SK-N-SH (cell line): ENCODE data around the gene IFT27. TPM values are rescaled to one million over a fixed set of nuclear protein-coding genes. Genes with fewer than 3 reads are reported as not detected.

Experiments used
- CTCF ChIA-PET: fragments of 300-600, 350-600 bp; formaldehyde crosslinking; extraction: SDS; loops from one replicate; lab custom pipeline; 2021; lab: Yijun Ruan, JAX
- POLR2A ChIA-PET: fragments of 350-600 bp; sonication (Branson Sonifier 250); formaldehyde crosslinking; extraction: SDS; loops from one replicate; lab custom pipeline; 2020; ENCODE audit warnings: antibody characterized with exemption, inconsistent platforms; lab: Yijun Ruan, JAX
- DNase-seq: peaks from one replicate; pipeline ENCODE4 v3.0.0; 2012
- H2AFZ ChIP-seq: fragments of 200-600 bp; sonication (generic); 2 replicates; pipeline ENCODE4 v1.8.1; 2016; ENCODE audit warnings: antibody characterized with exemption, mild to moderate bottlenecking, low read depth
- H3F3A ChIP-seq: fragments of 200-600 bp; sonication (generic); replicated peaks from 2 replicates; pipeline ENCODE3; 2016; ENCODE audit warnings: antibody characterized with exemption, mild to moderate bottlenecking; ENCODE audit not compliant: insufficient read depth
- H3K27ac ChIP-seq, 2 experiments: fragments of 200-500 bp in 1 of 2; fragments of 200-600 bp in 1 of 2; sonication (Bioruptor generic) in 1 of 2; sonication (generic), shearing (Covaris generic) in 1 of 2; 2 replicates each; pipeline versions ENCODE4 v1.5.1 to v1.6.1; 2014 to 2016; ENCODE audit warnings: low read depth in 2 of 2, inconsistent platforms in 1 of 2, low read length in 1 of 2, mild to moderate bottlenecking in 1 of 2, mixed read lengths in 1 of 2
- H3K27me3 ChIP-seq: fragments of 200-600 bp; sonication (generic), shearing (Covaris generic); 2 replicates; pipeline ENCODE4 v1.6.1; 2016; ENCODE audit warnings: mixed run types; ENCODE audit not compliant: insufficient read depth
- H3K36me3 ChIP-seq, 2 experiments: fragments of 200-500 bp in 1 of 2; fragments of 200-600 bp in 1 of 2; sonication (Bioruptor generic) in 1 of 2; sonication (generic) in 1 of 2; replicated peaks in 1 of 2; 2 replicates each; pipeline versions ENCODE3 to v1.5.1; 2014 to 2016; ENCODE audit warnings: low read length in 1 of 2, mild to moderate bottlenecking in 1 of 2; ENCODE audit not compliant: insufficient read depth in 2 of 2, control insufficient read depth in 1 of 2
- H3K4me1 ChIP-seq, 2 experiments: fragments of 200-500 bp in 1 of 2; fragments of 200-600 bp in 1 of 2; sonication (Bioruptor generic) in 1 of 2; sonication (generic), shearing (Covaris generic) in 1 of 2; 2 replicates each; pipeline versions ENCODE4 v1.5.1 to v1.6.1; 2014 to 2016; ENCODE audit warnings: low read depth in 1 of 2, low read length in 1 of 2, mixed run types in 1 of 2; ENCODE audit not compliant: insufficient read depth in 2 of 2, control insufficient read depth in 1 of 2
- H3K4me2 ChIP-seq: fragments of 200-600 bp; sonication (generic), shearing (Covaris generic); 2 replicates; pipeline ENCODE4 v1.6.1; 2017; ENCODE audit warnings: mixed run types
- H3K4me3 ChIP-seq, 2 experiments: fragments of 200-500 bp in 1 of 2; fragments of 200-600 bp in 1 of 2; sonication (Bioruptor generic) in 1 of 2; sonication (generic), shearing (Covaris generic) in 1 of 2; 2 replicates each; pipeline versions ENCODE4 v1.5.1 to v1.8.1; 2014 to 2016; ENCODE audit warnings: low read depth in 2 of 2, inconsistent platforms in 1 of 2, low read length in 1 of 2, mild to moderate bottlenecking in 1 of 2, mixed read lengths in 1 of 2, moderate library complexity in 1 of 2
- H3K79me2 ChIP-seq: fragments of 200-600 bp; sonication (generic); 2 replicates; pipeline ENCODE4 v1.8.1; 2017; ENCODE audit warnings: mild to moderate bottlenecking; ENCODE audit not compliant: insufficient read depth
- H3K9ac ChIP-seq: fragments of 200-600 bp; sonication (generic); 2 replicates; pipeline ENCODE4 v1.6.1; 2017; ENCODE audit warnings: mixed run types
- H3K9me2 ChIP-seq: fragments of 200-600 bp; sonication (generic); 2 replicates; pipeline ENCODE4 v1.6.1; 2017; ENCODE audit warnings: mixed run types
- H3K9me3 ChIP-seq: fragments of 200-600 bp; sonication (generic); 2 replicates; pipeline ENCODE4 v1.6.1; 2017; ENCODE audit warnings: mixed run types, mild to moderate bottlenecking, moderate library complexity
- H4K20me1 ChIP-seq: fragments of 200-600 bp; sonication (generic); 2 replicates; pipeline ENCODE4 v1.6.1; 2017; ENCODE audit warnings: mild to moderate bottlenecking, mixed run types; ENCODE audit not compliant: insufficient read depth
- CHD2 ChIP-seq: fragments of 150-350 bp; IDR thresholded peaks from 2 replicates; pipeline ENCODE4 v1.6.1; 2018; ENCODE audit warnings: low read length; ENCODE audit not compliant: partially characterized antibody
- CTCF ChIP-seq: fragments of 200-600 bp; sonication (generic); IDR thresholded peaks from 2 replicates; pipeline ENCODE4 v1.6.1; 2017; ENCODE audit warnings: antibody characterized with exemption, mild to moderate bottlenecking, moderate library complexity
- EZH2phosphoT487 ChIP-seq: fragments of 200-600 bp; sonication (generic); IDR thresholded peaks from 2 replicates; pipeline ENCODE4 v1.6.1; 2017; ENCODE audit warnings: low read depth, mixed run types, mild to moderate bottlenecking, antibody characterized with exemption, moderate library complexity, borderline replicate concordance
- FOXM1 ChIP-seq: IDR thresholded peaks from 2 replicates; pipeline ENCODE4 v1.4.0; 2012; ENCODE audit warnings: low read depth, mild to moderate bottlenecking
- GABPA ChIP-seq: IDR thresholded peaks from 2 replicates; pipeline ENCODE4 v1.4.0; 2012; ENCODE audit warnings: low read depth, mild to moderate bottlenecking
- JUND ChIP-seq: IDR thresholded peaks from 2 replicates; pipeline ENCODE4 v1.4.0; 2012
- MEF2A ChIP-seq: IDR thresholded peaks from 2 replicates; pipeline ENCODE4 v1.4.0; 2012; ENCODE audit warnings: low read depth, borderline replicate concordance
- RAD21 ChIP-seq: IDR thresholded peaks from 2 replicates; pipeline ENCODE4 v1.6.1; 2012; ENCODE audit warnings: mild to moderate bottlenecking, low read length
- RFX5 ChIP-seq: IDR thresholded peaks from 2 replicates; pipeline ENCODE4 v1.6.1; 2012; ENCODE audit warnings: mild to moderate bottlenecking, improper control_type of control experiment, low read length
- SMC3 ChIP-seq: IDR thresholded peaks from 2 replicates; pipeline ENCODE4 v1.6.1; 2012; ENCODE audit warnings: low read depth, low read length, improper control_type of control experiment
- TAF1 ChIP-seq: IDR thresholded peaks from 2 replicates; pipeline ENCODE4 v1.6.1; 2012; ENCODE audit warnings: low read depth, mild to moderate bottlenecking, low read length, moderate library complexity, borderline replicate concordance
- USF1 ChIP-seq: IDR thresholded peaks from 2 replicates; pipeline ENCODE4 v1.4.0; 2012; ENCODE audit warnings: low read depth, borderline replicate concordance
- YY1 ChIP-seq: IDR thresholded peaks from 2 replicates; pipeline ENCODE4 v1.4.0; 2012; ENCODE audit warnings: low read depth, mild to moderate bottlenecking
- ZBTB33 ChIP-seq: IDR thresholded peaks from 2 replicates; pipeline ENCODE4 v1.4.0; 2012; ENCODE audit warnings: low read depth, borderline replicate concordance
- WGBS: methylation state at CpG from one replicate; pipeline ENCODE4 v1.1.6; 2017; ENCODE audit warnings: low lambda C conversion rate; 5-methylcytosine and 5-hydroxymethylcytosine counted together
- polyA plus RNA-seq, 3 experiments: library from polyadenylated mRNA; depleted of rRNA; stranded (reverse); fragments of >200 nt; gene quantifications; 2 replicates each; pipeline ENCODE4 v1.2.3, GENCODE V29; 2012
- TF ChIP-seq, protein P1 (sequence below): fragments of 150-350 bp; IDR thresholded peaks from 2 replicates; pipeline ENCODE4 v1.6.1; 2016; ENCODE audit warnings: mild to moderate bottlenecking, low read depth, low read length

The IFT27 gene
- polyA plus RNA-seq, 1 of the 3 experiments (the other 2 are of a cell fraction): 29.4 TPM

- CTCF ChIA-PET: interaction anchor here (4.1 to 10.8 kb wide), 2 partner anchors 75 to 193 kb away, joined by 57 to 159 read pairs; partner anchors contain the start of gene NCF4
- Histone ChIP-seq H4K20me1 (no peaks in the 10 kb centered on the region), H3K9me3 (no peaks in the 10 kb centered on the region), H3K79me2 (no peaks in the 10 kb centered on the region), H3K9ac (no peak overlapping the region), H2AFZ (no peak overlapping the region), H3F3A (no peaks in the 10 kb centered on the region), H3K4me2 (no peak overlapping the region), H3K36me3 (no peaks in the 10 kb centered on the region), H3K4me3 (no peak overlapping the region)
- no peak for DNase-seq
- TF ChIP-seq, protein P1, sequence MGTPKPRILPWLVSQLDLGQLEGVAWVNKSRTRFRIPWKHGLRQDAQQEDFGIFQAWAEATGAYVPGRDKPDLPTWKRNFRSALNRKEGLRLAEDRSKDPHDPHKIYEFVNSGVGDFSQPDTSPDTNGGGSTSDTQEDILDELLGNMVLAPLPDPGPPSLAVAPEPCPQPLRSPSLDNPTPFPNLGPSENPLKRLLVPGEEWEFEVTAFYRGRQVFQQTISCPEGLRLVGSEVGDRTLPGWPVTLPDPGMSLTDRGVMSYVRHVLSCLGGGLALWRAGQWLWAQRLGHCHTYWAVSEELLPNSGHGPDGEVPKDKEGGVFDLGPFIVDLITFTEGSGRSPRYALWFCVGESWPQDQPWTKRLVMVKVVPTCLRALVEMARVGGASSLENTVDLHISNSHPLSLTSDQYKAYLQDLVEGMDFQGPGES: no peak
- no peak for TF ChIP-seq EZH2phosphoT487
- no peak for TF ChIP-seq MEF2A
- TF ChIP-seq ZBTB33: no peak
- no peak for TF ChIP-seq FOXM1
- TF ChIP-seq CHD2: no peak
- TF ChIP-seq JUND: no peak
- no peak for TF ChIP-seq RAD21
- TF ChIP-seq, all 33 proteins: peak for 0
- Histone ChIP-seq H3K27me3 (peaks cover 27% of the 10 kb centered on the region), H3K4me1 (peaks cover 0 to 2% of the 10 kb centered on the region in 2 experiments; a peak in 1 of 4 replicates), H3K27ac (no peak overlapping the region), H3K9me2 (no peaks in the 10 kb centered on the region)
- POLR2A ChIA-PET: no interaction called here
- 68% methylated on average over 2 of the region's 2 CpGs for WGBS
Measured at GRCh38 chr22:36783743-36784142, 7.8 kb upstream of the IFT27 start.

DNA sequence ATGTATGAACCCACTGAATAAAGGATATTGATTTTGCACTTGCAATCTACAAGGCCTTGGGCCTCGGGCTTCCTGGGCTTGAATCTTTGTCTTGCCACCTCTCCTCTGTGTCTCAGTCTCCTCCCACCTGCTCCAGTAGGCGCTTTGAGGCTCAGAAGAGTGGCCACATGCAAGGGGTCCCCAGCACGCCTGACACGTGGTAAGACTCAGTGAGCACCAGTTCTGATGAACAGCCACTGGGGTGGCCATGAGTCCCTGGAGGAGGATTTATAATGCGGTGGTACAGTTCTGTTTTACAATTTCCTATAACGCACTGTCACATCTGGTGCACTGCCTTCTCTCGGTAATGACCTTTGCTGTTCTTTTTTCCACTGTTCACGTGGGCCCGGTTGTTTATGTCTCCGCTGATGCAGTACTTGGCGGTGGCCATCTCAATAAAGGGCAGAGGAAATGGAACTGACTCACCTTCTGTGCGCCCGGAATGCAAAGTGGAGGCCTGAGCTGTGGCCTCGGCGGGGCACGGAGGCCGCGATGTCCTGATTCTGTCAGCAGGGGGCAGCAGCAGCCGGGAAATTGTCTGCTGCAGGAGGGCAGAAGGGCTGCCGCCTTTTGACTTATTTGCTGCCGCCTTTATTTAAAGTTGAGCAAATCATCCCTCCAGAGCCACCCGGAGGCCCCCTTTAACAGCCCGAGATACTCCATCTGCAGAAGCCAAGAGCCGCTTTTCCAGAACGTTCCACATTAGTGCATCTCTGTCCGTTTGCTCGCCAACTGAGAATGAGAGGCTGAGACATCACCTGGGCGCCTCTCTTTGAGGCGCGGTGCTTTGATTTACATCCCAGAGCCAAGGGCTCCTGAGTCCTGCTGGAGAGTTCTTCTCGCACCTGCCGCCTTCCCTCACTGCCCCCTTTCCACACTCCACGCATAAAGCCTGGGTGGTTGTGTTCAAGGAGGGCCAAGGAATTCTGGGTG lies 6.0 kb upstream of the IFT27 start:
- H3K27me3 ChIP-seq: peaks cover 17% of the 10 kb centered on the region; the same call in 1 of the 2 replicates

More for the DNA sequence above, 6.0 kb upstream of the IFT27 start:
- no peaks in the 10 kb centered on the region for H3K9me3 ChIP-seq
- 34% methylated on average over 32 of the region's 33 CpGs for WGBS
- peak overlapping the region in 1 of 2 experiments; percentile 4; a peak in 1 of 4 replicates for H3K27ac ChIP-seq
- TF ChIP-seq CTCF (peak; percentile 93), RAD21 (peak; percentile 87), YY1 (peak; percentile 30; the same call in 1 of the 2 replicates), TAF1 (0 out of 2 replicates have a peak, but pooled peaks have one; percentile 17), GABPA (peak; percentile 26; the same call in 1 of the 2 replicates), RFX5 (no peak), USF1 (no peak), SMC3 (peak; percentile 75)
- no peak overlapping the region for H3K4me2 ChIP-seq
- no peaks in the 10 kb centered on the region for H3K9me2 ChIP-seq
- H3K36me3 ChIP-seq: no peaks in the 10 kb centered on the region
- H3K9ac ChIP-seq: no peak overlapping the region
- peak overlapping the region; percentile 81 for H2AFZ ChIP-seq
- CTCF ChIA-PET: interaction anchor here (0.6 to 10.8 kb wide), 59 partner anchors 8 to 531 kb away, joined by 3 to 159 read pairs (median 4); partner anchors contain the start of genes NCF4 and PVALB
- no peaks in the 10 kb centered on the region for H4K20me1 ChIP-seq
- peak overlapping the region in 1 of 2 experiments; percentile 30; a peak in 1 of 4 replicates for H3K4me3 ChIP-seq
- DNase-seq: peak; percentile 86
- POLR2A ChIA-PET: no interaction called here
- H3F3A ChIP-seq: no peaks in the 10 kb centered on the region
- no peaks in the 10 kb centered on the region for H3K79me2 ChIP-seq
- peaks cover 0 to 2% of the 10 kb centered on the region in 2 experiments; a peak in 1 of 4 replicates for H3K4me1 ChIP-seq
